ENCODE measurements around the gene IGFL1.

DNA sequence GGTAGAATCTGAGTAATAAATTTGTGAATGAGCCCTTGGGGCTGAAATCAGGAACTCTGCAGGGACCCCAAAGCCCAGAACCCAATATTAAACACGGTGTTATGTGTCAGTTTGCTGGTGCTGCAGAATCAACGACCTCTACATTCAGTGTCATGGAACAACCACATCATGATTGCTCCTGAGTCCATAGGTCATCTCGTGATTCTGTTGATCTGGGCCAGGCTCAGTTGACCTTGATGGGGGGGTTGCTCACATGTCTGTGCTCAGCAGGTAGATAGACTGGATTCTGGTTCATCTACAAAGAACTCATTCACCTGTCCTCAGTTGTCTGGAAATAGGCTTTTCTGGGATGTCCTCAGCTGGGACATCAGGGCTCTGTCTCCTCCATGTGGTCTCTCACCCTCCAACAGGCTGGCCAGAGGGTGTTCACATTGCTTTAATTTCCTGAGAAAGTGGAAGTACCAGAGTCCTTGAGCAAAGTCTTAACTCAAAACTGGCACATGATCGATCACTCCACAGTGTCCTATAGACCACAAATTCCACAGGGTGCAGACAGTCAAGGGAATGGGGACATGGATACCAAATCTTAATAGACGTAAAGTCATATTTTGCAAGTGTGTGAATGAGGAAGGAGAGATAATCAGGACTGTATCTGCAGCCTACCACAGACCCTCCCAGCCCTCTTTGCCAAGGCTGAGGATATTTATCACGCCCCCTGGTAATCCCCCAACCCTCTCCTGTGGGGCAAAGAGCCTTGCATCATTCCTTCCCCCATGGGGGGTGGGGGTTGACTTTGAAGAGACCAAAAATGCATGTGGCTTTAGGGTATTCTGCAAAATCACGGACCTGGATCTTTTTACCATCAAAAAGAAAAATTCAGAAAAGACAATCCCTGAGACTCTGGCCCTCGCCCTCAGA, 39.3 kb upstream of the IGFL1 start:
- TF ChIP-seq, protein P1, sequence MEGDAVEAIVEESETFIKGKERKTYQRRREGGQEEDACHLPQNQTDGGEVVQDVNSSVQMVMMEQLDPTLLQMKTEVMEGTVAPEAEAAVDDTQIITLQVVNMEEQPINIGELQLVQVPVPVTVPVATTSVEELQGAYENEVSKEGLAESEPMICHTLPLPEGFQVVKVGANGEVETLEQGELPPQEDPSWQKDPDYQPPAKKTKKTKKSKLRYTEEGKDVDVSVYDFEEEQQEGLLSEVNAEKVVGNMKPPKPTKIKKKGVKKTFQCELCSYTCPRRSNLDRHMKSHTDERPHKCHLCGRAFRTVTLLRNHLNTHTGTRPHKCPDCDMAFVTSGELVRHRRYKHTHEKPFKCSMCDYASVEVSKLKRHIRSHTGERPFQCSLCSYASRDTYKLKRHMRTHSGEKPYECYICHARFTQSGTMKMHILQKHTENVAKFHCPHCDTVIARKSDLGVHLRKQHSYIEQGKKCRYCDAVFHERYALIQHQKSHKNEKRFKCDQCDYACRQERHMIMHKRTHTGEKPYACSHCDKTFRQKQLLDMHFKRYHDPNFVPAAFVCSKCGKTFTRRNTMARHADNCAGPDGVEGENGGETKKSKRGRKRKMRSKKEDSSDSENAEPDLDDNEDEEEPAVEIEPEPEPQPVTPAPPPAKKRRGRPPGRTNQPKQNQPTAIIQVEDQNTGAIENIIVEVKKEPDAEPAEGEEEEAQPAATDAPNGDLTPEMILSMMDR (IDR thresholded peaks at IDR 0.05), result no peak
- no peak for TF ChIP-seq EZH2 (IDR thresholded peaks at IDR 0.05; ENCODE audit: borderline replicate concordance, insufficient read depth, low read depth, low read length, poor library complexity, severe bottlenecking)

Data from B cell (primary cell).